Uterus (tissue), 4 donors: Measurements from ENCODE around the gene SART3. TPM values are rescaled to one million over a fixed set of nuclear protein-coding genes. Genes with fewer than 3 reads are reported as not detected.
"Not testable (repeated sequence)": the region's sequence is repeated elsewhere in the genome, so short reads cannot be mapped to it uniquely, and the experiment has no call there.

Experiments used
- DNase-seq, 2 donors: peaks; one replicate each; pipeline ENCODE4 v3.0.0-alpha.2; 2019 to 2020
- H3K27ac ChIP-seq, 2 donors: fragments of 200-600 bp; sonication (generic); 1 replicate in 1 of 2; 2 replicates in 1 of 2; pipeline ENCODE4 v1.5.1; 2016 to 2018
- H3K27me3 ChIP-seq, 2 donors: fragments of 200-600 bp; sonication (generic); one replicate each; pipeline ENCODE4 v1.5.1; 2018 to 2019; ENCODE audit warnings: control low read depth in 1 of 2
- H3K36me3 ChIP-seq, 2 donors: fragments of 200-600 bp; sonication (generic); one replicate each; pipeline ENCODE4 v1.5.1; 2019; ENCODE audit warnings: control low read depth in 1 of 2
- H3K4me1 ChIP-seq, 2 donors: fragments of 200-600 bp; sonication (generic); one replicate each; pipeline ENCODE4 v1.5.1; 2018 to 2019; ENCODE audit warnings: control low read depth in 1 of 2
- H3K4me3 ChIP-seq, 2 donors: fragments of 200-600 bp; sonication (generic); 1 replicate in 1 of 2; 2 replicates in 1 of 2; pipeline ENCODE4 v1.5.1; 2018 to 2019; ENCODE audit warnings: mild to moderate bottlenecking in 1 of 2
- H3K9me3 ChIP-seq, 2 donors: fragments of 200-600 bp; sonication (generic); one replicate each; pipeline ENCODE4 v1.5.1; 2019; ENCODE audit warnings: control low read depth in 1 of 2
- CTCF ChIP-seq, 4 experiments: fragments of 200-600 bp in 2 of 4; fragments of 450-650 bp in 2 of 4; sonication (generic) in 2 of 4; IDR thresholded peaks; one replicate each; pipeline ENCODE4 v1.5.1; 2016 to 2019; ENCODE audit warnings: antibody characterized with exemption in 4 of 4, mild to moderate bottlenecking in 2 of 4, moderate library complexity in 1 of 4
- POLR2A ChIP-seq, 2 donors: fragments of 450-650 bp; IDR thresholded peaks; one replicate each; pipeline ENCODE4 v1.6.1; 2016; ENCODE audit warnings: antibody characterized with exemption in 2 of 2, mild to moderate bottlenecking in 1 of 2, moderate library complexity in 1 of 2
- intact Hi-C: fragments of 100-400 bp; cut with DNase I; formaldehyde crosslinking; loops from one replicate; pipeline ENCODE4 v1.15.1; 2023; ENCODE audit warnings: low total_unique reads
- total RNA-seq, 4 donors: library from RNA; depleted of rRNA in 3 of 4; stranded (reverse); fragments of >200 nt in 3 of 4; gene quantifications; one replicate each; pipeline versions ENCODE4 v1.1.0 to v1.2.4, GENCODE V29; 2014 to 2023
- donor health status: DM: yes; HTN: yes; CAD: no.

The SART3 gene
- total RNA-seq, 4 donors from 2014 or later, result 16.2 to 86.1 (median 55.7) TPM

- no peaks in the 10 kb centered on the region for H3K9me3 ChIP-seq
- H3K27ac ChIP-seq, result no peak overlapping the region
- DNase-seq, result no peak
- TF ChIP-seq POLR2A (IDR thresholded peaks at IDR 0.05), result no peak
- H3K4me3 ChIP-seq, result no peak overlapping the region
- no peaks in the 10 kb centered on the region for H3K36me3 ChIP-seq
- no peaks in the 10 kb centered on the region for H3K27me3 ChIP-seq
- H3K4me1 ChIP-seq, result peaks cover 0 to 4% of the 10 kb centered on the region in 2 donors
- intact Hi-C loops, result no loop called here
Observed at GRCh38 chr12:108577458-108577857, 16.5 kb upstream of the SART3 start.

- H3K4me1 ChIP-seq, result peaks cover 0 to 4% of the 10 kb centered on the region in 2 donors
- no peaks in the 10 kb centered on the region for H3K9me3 ChIP-seq
- intact Hi-C loops, result no loop called here
- H3K4me3 ChIP-seq, result no peak overlapping the region
- peak; percentile 1 to 6 for DNase-seq
- no peaks in the 10 kb centered on the region for H3K36me3 ChIP-seq
- no peaks in the 10 kb centered on the region for H3K27me3 ChIP-seq
- TF ChIP-seq POLR2A (IDR thresholded peaks at IDR 0.05) (no peak), CTCF (IDR thresholded peaks at IDR 0.05) (no peak)
- H3K27ac ChIP-seq, result no peak overlapping the region
Observed at GRCh38 chr12:108576660-108577234, 15.8 kb upstream of the SART3 start.

- intact Hi-C loops, result no loop called here
- no peak overlapping the region for H3K4me3 ChIP-seq
- H3K9me3 ChIP-seq, result no peaks in the 10 kb centered on the region
- no peak for DNase-seq
- no peaks in the 10 kb centered on the region for H3K27me3 ChIP-seq
- no peaks in the 10 kb centered on the region for H3K4me1 ChIP-seq
- no peaks in the 10 kb centered on the region for H3K36me3 ChIP-seq
- TF ChIP-seq POLR2A (IDR thresholded peaks at IDR 0.05) (no peak), CTCF (IDR thresholded peaks at IDR 0.05) (no peak)
- H3K27ac ChIP-seq, result no peak overlapping the region
Observed at GRCh38 chr12:108575199-108575912, 14.4 kb upstream of the SART3 start.

DNA sequence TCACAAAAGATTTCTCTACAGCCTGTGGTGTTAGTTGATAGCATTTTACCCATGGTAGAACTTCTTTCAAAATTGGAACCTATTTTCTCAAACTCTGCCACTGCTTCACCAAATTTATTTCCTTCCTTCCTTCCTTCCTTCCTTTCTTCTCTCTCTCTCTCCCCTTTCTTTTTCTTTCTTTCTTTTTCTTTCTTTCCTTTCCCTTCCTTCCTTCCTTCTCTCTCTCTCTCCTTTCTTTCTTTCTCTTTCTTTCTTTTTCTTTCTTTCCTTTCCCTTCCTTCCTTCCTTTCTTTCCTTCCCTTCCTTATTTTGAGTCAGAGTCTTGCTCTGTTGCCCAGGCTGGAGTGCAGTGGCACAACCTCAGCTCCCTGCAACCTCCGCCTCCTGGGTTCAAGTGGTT, 13.3 kb upstream of the SART3 start:
- H3K9me3 ChIP-seq, H3K4me3 ChIP-seq, intact Hi-C loops, H3K27me3 ChIP-seq, DNase-seq, H3K27ac ChIP-seq, H3K4me1 ChIP-seq, H3K36me3 ChIP-seq: not testable (repeated sequence)

DNA sequence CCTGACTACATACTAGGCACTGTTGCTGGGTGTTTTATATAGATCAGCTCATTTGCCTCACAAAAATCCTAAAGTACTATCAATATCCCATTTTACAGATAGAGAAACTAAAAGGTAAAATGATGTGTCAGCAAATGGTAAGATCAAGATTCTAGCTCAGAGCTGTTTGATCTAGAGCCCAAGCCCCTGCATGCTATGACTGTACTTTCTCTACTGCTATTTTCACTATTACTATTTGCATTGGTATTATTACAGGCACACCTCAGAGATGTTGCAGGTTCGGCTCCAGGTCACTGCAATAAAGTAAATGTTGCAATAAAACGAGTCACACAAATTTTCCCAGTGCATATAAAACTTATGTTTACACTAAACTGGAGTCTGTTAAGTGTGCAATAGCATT, 12.3 kb upstream of the SART3 start:
- TF ChIP-seq CTCF (IDR thresholded peaks at IDR 0.05), result no peak
- no peak for TF ChIP-seq POLR2A (IDR thresholded peaks at IDR 0.05)
- no peak overlapping the region for H3K4me3 ChIP-seq
- no peak for DNase-seq
- no peaks in the 10 kb centered on the region for H3K36me3 ChIP-seq
- H3K27ac ChIP-seq, result no peak overlapping the region
- H3K9me3 ChIP-seq, result no peaks in the 10 kb centered on the region
- H3K4me1 ChIP-seq, result no peaks in the 10 kb centered on the region
- H3K27me3 ChIP-seq, result no peaks in the 10 kb centered on the region
- intact Hi-C loops, result no loop called here

DNA sequence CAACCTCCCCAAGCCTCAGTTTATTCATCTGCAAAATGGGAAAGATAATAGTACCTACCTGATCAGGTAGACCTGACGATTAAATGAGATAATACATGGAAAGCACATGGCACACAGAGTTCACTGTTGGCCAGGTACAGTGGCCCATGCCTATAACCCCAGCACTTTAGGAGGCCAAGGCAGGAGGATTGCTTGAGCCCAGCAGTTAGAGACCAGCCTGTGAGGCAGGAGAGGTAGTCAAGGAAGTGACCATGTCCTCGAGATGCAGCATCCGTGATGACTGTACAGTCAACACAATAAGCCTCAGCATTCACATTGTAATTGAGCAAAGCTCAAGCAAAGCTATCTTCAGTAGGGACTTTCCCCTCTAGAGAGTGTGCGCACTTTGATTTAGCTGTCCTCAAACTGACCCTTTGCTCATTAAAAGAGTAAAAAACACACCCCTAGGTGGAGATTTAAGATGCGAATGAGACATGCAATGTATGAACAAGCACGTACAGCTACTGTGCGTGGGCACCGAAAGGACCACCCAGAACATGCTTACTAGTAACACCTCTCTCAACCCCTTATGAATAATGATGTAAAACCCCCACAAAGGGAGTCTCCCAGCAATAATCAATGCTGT, 11.3 kb upstream of the SART3 start:
- no peak for DNase-seq
- Histone ChIP-seq H3K27ac (no peak overlapping the region), H3K27me3 (no peaks in the 10 kb centered on the region), H3K36me3 (no peaks in the 10 kb centered on the region), H3K9me3 (no peaks in the 10 kb centered on the region), H3K4me1 (no peaks in the 10 kb centered on the region), H3K4me3 (no peak overlapping the region)
- TF ChIP-seq CTCF (IDR thresholded peaks at IDR 0.05) (no peak), POLR2A (IDR thresholded peaks at IDR 0.05) (no peak)
- intact Hi-C loops, result no loop called here
